GM21528 (cell line): ENCODE results near the gene SLC25A47.
"Not testable (repeated sequence)": the region's sequence is repeated elsewhere in the genome, so short reads cannot be mapped to it uniquely, and the experiment has no call there.

Experiments used
- ATAC-seq: cut with Tn5 transposase; IDR thresholded peaks from one replicate; pipeline ENCODE4 v1.9.1; 2021; ENCODE audit warnings: mild to moderate bottlenecking, moderate library complexity; ENCODE audit not compliant: unreplicated experiment, low FRiP score

The SLC25A47 gene

DNA sequence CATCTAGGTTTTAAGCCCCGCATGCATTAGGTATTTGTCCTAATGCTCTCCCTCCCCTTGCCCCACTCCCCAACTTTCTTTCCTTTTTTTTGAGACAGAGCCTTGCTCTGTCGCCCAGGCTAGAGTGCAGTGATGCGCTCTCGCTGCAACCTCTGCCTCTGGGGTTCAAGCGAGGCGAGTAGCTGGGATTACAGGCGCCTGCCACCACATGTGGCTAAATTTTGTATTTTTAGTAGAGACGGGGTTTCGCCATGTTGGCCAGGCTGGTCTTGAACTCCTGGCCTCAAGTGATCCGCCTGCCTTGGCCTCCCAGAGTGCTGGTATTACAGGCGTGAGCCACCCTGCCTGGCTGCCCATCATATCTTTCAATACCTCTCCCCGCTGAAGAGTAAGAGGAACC is 19.7 kb downstream of the SLC25A47 start:
- ATAC-seq, result not testable (repeated sequence)

DNA sequence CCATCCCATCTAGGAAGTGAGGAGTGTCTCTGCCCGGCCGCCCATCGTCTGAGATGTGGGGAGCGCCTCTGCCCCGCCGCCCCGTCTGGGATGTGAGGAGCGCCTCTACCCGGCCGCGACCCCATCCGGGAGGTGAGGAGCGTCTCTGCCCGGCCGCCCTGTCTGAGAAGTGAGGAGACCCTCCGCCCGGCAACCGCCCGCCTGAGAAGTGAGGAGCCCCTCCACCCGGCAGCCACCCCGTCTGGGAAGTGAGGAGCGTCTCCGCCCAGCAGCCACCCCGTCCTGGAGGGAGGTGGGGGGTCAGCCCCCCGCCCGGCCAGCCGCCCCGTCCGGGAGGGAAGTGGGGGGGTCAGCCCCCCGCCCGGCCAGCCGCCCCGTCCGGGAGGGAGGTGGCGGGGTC is 21.5 kb downstream of the SLC25A47 start:
- not testable (repeated sequence) for ATAC-seq

DNA sequence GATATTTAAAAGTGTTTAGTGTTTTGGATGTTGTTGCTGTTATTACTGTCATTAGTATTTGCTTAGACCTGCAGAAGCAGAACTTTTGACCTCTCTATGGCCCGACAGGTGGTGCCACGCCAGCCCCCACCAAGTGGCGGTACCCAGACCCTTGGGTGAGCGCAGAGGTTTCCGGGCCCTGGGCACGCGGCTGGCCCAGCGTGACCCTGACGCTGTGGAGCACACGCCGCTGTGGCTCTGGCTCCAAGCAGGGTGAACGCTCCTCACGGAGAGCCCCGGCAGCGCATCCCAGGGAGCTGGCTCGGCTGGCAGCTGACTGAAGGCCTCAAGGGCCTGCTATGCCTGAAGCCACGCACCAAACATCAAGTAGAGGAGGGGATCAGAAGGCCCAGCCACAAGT is 22.6 kb downstream of the SLC25A47 start:
- no peak for ATAC-seq

DNA sequence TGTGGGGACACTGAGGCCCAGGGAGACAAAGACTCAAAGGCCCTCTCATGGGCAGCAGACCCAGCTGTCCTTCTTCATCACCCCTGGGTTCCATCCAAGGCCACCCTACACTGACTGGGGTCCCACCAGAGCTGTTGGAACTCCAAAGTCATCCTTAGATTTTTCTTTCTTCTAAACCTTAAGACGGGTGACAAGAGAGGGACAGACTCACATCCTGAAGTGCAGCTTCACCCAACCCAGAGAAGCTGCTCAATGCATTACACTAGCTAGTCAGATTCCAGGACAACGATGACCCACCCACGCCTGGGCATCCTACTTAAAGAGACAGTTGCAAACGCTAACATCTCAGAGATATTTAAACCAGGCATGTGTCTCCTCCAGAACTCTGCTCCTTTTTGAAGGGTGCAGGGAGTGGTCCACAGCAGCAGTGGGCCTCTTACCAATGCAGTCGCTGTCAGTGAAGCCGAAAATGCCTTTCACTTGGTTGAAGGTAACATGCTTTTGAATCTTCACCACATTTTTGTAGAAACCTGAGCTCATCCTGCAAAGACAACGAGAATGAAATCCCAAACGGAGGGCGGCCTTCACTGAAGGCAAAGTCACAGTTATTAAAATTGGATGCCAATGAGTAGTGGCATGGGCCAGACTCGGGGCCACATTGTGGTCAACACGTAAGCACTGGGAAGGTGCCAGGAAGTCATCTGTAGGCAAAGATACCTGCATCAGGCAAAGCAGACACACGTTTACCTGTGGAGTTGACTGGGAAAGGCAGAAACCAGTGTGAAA is 23.4 kb downstream of the SLC25A47 start:
- ATAC-seq, result no peak

DNA sequence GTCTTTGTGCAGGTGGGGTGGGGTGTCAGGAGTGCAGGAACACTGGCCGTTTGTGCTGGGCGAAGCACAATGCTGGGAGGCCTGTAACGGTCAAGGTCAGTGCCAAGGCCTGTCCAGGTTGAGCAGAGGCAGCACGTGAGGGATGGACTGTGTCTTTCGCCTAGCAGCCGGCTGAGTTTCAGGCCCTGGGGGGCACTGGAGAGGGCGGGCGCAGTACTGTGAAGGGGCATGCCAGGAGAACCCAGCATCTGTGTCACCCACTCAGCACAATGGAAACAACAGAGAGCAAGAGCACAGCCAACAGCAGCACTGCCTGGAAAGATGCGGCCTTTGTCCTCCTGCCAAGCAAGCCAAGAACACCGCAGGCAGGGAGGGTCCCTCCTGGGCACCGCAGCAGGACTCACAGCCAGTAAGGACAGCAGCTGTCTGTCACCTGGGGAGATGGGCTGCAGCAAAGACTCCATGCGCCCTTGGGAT is 25.2 kb downstream of the SLC25A47 start:
- no peak for ATAC-seq

DNA sequence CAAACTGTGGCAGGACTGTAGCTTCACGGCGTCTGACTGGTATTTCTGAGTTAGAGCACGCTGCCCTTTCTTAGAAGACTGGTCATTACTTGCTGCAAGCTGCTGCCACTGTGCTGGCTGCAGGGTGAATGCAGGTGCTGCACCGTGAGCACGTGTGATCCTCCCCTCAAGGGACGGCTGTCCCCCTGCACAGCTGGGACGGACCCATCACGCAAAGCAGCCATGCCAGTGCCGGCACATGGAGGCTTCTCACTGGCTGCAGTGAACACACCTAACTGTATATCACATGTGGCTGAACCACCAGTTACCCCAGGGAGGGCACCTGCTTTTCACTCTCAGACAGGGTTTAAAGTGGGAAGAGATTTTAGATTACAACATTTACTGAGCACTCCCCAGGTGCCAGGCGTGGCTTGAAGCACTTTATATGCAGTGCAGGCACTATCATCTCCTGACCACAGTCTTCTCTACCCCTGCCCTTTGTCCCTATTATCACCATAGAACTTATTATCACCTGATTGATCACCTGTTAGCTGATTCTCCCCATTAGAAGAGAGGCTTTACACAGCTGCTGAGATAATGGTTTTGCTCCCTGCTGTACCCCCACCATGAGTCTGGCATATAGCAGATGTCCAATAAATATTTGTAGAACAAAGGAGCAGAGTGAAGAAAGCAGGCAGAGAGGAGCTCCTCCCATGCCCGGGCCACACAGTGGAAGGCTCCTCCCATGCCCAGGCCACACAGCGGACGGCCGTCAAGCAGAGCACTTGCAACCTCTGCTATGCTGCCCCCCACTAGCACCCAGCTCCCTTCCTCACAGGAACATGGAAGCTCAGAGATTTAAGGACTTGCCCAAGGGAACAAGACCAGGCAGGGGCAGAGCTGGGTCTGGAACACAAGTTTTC is 25.9 kb downstream of the SLC25A47 start:
- ATAC-seq, result no peak

DNA sequence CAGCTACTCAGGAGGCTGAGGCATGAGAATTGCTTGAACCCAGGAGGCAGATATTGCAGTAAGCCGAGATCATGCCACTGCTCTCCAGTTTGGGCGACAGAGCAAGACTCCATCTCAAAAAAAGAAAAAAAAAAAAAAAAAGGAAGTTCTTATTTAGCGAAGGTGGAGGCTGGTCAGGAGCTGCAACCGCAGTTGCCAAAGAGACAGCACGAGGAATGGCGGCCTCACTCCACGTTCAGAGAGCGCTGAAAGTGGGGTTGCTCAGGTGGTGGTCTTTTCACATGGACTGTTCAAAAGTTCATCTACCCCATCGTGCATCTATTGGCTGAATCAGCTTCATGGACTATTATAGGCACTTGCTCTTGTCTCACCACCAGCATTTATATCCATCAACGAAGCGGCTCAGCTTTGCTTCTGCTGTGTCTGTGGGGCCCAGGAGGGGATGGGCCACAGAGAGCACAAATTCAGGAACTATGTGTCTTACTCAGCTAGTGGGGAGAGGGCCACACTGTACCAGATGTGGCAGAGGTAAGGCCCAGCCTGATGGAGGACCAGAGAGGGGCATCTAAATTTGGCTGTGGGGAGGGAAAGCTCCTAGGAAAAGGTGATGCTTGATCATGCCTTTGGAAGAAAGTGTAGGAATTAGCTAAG is 27.3 kb downstream of the SLC25A47 start:
- no peak for ATAC-seq

DNA sequence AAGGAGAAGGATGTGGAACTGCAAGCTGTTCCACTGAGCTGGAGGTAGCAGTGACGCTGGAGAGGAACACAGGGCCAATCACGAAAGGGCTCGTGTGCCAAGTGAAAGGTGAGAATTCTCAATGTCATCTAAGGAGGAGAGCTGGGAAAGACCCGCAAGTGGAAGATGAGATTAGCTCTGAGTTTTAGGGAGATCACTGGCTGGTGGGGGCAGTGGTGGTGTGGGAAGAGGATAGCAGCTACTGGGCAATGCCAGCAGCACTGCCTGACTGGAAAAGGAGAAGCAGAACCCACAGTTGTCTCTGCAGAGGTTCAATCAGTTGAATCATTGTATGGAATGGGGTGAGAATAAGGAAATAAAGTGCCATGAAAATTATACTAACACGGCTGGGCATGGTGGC is 27.8 kb downstream of the SLC25A47 start:
- ATAC-seq, result no peak

DNA sequence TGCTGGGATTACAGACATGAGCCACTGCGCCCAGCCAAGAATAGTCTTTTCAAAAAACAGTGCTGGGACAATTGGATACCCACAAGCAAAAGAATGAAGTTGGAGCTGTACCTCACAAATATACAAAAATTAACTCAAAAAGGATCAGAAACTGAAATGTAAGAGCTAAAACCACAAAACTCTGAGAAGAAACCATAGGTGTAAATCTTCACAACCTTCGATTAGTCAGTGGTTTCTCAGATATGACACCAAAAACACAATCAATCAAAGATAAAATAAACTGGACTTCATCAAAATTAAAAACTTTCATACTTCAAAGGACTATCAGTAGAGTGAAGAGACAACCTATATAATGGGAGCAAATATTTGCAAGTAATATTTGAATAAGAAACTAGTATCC is 35.3 kb downstream of the SLC25A47 start:
- no peak for ATAC-seq

DNA sequence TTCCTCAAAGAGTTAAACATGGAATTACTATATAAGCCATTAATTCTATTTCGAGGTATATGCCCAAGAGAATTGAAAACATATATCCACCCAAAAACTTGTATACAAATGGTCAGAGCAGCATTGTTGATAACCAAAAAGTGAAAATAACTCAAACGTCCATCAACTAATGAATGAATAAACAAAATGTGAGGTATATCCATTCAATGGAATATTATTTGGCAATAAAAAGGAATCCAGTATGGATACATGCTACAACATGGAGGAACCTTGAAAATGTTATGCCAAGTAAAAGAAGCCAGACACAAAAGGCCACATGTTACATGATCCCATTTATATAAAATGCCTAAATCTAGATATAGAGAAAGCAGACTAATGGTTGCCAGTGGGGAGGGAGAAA is 36.0 kb downstream of the SLC25A47 start:
- no peak for ATAC-seq

DNA sequence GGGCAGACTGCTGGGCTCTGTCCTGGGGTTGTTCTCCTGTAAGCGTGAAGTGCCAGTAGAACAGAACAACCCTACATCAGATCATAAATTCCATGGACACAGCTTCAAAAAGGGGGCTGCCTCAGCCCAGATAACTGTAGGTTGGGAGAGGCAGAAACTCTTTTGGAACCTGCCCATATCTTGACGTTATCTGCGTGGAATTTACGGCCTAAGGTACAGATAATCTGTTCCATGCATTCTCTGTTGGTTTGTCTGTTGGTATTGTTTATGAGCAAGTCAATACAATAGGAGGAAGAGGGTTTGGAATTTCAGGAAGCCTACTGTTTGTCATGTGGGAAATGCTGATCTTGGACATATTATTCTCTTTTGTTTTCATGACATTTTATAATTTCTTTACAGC is 36.7 kb downstream of the SLC25A47 start:
- ATAC-seq, result no peak

DNA sequence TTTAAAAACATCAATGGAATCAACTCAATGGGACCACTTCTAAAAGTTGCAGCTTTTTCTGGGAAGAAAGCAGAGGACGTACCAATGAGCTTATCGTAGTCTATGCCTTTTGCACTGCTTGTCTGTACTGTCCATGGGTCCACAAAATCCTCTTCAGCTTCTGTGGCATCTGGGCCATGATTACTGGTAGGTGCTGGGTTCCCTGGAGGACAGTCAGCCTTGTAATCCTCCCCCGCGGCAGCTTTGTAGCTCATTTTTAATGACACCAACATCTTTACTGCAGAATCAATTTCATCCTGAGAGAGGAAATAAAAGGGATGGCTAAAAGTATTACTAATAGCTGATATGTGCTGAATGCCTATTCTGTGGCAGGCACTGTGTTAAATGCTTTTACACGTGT is 38.5 kb downstream of the SLC25A47 start:
- no peak for ATAC-seq

DNA sequence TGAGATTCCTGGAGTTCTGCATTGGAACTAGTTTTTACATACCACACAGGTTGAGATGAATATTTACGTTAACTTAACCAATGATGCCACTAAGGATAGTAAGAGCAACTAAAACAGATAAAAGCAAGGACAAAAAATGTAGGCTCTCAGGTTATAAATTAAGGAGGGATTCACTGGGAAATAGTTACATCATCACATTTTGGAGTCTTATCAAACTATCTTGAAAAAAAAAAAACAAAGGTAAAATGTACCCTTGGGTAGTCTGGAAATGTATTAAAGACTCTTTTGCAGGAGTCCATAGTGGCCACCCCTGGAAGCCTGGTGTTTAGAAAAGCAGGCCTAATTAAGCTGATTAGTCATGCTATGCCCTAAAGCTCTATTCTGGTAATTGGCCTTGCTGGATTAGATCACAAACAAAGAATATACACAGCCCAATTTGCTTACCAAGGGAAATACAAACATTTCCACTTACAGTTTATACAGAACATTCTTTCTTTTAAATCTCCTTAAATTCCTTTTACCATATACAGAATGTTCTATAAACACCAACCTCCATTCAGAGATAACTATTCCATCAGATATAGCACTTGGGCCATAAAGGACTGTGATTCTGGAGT is 39.3 kb downstream of the SLC25A47 start:
- no peak for ATAC-seq

DNA sequence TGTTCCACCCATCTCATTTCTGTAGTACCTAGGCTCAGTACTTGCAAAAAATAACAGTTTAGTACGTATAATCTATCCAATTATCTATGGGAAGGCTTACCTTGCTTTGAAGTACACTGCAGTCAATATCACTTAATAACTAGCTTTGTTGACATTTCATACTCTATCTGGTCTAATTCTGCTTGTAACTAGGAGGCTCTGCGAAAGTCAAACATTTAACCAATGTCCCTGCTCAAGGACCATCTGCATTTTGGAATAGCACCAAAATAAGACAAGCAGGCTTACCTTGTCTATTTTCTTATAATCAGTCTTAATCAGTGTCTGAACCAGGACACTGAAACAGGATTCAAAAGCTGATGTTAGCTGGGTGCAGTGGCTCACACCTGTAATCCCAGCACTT is 39.9 kb downstream of the SLC25A47 start:
- ATAC-seq, result no peak

DNA sequence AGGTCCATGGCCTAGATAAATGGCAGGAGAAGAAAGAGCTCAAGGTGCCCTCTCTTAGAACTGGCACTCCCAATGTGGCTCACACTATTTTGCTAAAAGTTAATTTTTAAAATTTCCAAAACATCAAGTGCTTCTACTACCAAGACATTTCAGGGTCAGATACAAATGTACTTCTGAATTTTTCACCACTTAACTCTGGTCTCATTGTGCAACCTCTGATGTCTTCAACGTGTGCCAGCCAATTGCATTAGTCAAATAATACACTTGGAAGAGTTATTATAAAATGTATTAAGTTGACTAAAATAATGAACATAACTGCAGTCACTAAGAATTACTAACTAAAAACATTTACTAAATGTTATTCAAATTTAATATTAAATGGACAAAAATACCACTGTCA is 41.3 kb downstream of the SLC25A47 start:
- no peak for ATAC-seq

DNA sequence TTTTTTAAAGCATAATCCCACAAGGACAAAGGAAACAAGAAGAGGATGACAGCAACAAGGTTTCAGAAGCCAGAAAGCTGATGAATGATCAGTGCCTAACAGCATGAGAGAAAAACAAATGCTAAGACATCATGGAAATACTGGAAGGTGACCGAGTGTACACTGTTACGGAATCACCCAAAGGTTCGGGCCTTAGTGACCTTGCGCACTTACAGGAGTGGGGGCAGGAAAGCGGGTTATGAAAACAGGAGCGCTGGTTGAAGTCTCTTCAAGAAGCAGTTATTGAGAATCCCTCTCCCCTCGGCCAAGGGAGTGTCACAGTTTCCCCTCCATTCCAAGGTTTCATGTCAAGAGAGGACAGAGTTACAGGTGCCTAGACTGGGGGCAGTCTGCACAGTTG is 42.6 kb downstream of the SLC25A47 start:
- no peak for ATAC-seq

DNA sequence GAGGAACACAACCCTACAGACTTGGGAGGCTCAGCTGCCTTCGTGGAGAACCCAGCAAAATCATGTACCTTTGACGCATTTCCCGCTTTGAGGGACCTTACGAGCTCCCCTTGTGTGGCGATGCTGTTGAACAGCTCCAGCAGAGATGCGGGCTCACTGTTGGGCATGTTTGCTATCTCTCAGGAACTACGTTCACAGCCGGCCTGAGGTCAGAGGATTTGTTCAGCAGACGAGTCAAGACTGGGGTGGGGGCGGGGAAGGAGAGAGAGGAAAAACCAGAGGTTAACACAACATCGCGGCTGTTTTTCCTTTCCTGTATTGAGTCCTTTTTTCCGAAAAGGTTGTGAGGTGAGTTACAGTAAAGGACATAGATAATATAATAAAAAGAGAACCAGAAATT is 45.9 kb downstream of the SLC25A47 start:
- no peak for ATAC-seq

DNA sequence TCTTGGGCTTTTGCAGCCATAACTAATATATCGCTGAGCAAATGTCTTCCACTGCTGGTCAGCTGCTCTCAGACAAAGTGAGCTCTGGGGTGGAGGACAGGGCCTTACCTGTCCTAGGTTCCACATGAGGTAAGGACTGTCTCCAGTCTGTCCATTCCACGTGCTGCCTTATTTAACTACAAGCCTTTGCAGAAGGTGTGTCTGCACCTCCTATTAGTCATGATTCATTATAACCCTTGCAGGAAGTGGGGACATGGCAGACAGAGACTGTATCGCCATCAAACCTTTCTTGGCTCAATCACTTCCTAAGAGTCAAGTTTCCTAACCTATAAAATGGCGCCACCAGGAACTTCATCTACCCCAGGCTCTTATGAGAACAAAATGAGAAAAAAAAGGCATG is 46.9 kb downstream of the SLC25A47 start:
- ATAC-seq, result no peak

DNA sequence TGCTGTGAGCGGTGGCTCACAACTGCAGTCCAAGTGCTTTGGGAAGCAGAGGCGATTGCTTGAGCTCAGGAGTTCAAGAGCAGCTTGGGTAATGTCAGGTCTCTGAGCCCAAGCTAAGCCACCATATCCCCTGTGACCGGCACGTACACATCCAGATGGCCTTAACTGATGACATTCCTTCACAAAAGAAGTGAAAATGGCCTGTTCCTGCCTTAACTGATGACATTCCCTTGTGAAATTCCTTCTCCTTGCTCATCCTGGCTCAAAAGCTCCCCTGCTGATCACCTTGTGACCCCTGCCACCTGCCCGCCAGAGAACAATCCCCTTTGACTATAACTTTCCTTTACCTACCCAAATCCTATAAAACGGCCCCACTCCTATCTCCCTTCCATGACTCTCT is 48.6 kb downstream of the SLC25A47 start:
- no peak for ATAC-seq

DNA sequence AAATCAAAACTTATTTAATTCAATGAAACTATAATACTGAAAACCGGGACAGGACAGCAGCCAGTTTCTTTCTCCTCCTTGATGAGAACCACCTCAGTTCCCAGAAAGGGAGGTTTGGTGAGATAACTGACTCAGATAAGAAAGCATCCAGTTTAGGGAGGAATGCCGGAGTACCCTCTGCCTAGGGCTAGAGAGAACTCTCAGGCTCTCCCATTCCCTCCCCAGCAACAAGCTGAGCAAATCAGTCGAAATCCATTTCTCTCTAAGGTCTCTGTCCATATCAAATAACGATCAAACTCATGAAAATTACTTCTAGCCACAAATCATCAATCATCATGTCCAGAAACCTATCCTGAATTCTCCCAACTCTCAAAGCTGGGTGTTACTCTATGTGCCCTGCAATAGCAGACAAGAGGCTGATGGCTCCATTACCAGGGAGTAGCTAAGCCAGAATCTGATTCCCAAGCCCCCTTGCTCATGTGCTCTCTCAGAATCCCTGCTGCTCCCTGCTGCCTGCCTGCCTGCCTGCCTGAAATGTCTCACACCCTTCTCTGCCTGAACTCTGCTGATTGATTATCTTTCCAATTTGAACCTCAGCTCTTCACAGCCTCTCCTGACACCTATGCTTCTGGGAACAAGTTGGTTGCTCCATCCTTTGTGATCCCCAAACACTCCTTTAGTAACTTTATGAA is 49.4 kb downstream of the SLC25A47 start:
- no peak for ATAC-seq
